ENCODE data around the gene UNC5C. TPM values are rescaled to one million over a fixed set of nuclear protein-coding genes. Genes with fewer than 3 reads are reported as not detected.

UNC5C gene
- total and polyA plus RNA-seq, 2 donors (not counting 1 experiment from before 2014, with no cell fraction given): 2.0 to 11.6 TPM

GRCh38 chr4:95197353-95197752 lies 351.4 kb downstream of the UNC5C start:
- H3K27ac ChIP-seq (ENCODE audit: insufficient read depth, low read length): no peak overlapping the region
- H3K4me2 ChIP-seq (ENCODE audit: extremely low read depth, insufficient read depth, low read length): no peak overlapping the region
- H3K27me3 ChIP-seq (ENCODE audit: control insufficient read depth, insufficient read depth, low read length): no peaks in the 10 kb centered on the region
- H3K4me1 ChIP-seq (ENCODE audit: control insufficient read depth, extremely low read depth, insufficient read depth, low read length): no peaks in the 10 kb centered on the region
- H3K36me3 ChIP-seq (ENCODE audit: control insufficient read depth, insufficient read depth, low read length): no peaks in the 10 kb centered on the region
- no peaks in the 10 kb centered on the region for H3K9me3 ChIP-seq (ENCODE audit: control insufficient read depth, insufficient read depth, low read depth, low read length)
- H3K4me3 ChIP-seq (replicated peaks in 1 of 4; ENCODE audit: control extremely low read depth in 1 of 4, insufficient read depth in 1 of 4, low read depth in 3 of 4, low read length in 4 of 4): no peak overlapping the region
- TF ChIP-seq CTCF (conservative IDR thresholded peaks at IDR 0.05 in 1 of 2, IDR thresholded peaks at IDR 0.05 in 1 of 2; ENCODE audit: low read depth in 1 of 2, low read length in 2 of 2) (no peak), EZH2 (IDR thresholded peaks at IDR 0.05; ENCODE audit: low read length, missing control alignments) (no peak)
- DNase-seq (ENCODE audit: low read depth in 2 of 2): no peak
- no peak overlapping the region for H3K9ac ChIP-seq (ENCODE audit: insufficient read depth, low read length)
- no peak overlapping the region for H2AFZ ChIP-seq (ENCODE audit: low read length)
- no peaks in the 10 kb centered on the region for H3K79me2 ChIP-seq (ENCODE audit: control insufficient read depth, insufficient read depth, low read length)
- no peaks in the 10 kb centered on the region for H4K20me1 ChIP-seq (ENCODE audit: control insufficient read depth, extremely low read depth, insufficient read depth, low read length)

- Histone ChIP-seq H3K36me3 (ENCODE audit: control insufficient read depth, insufficient read depth, low read length) (no peaks in the 10 kb centered on the region), H3K79me2 (ENCODE audit: control insufficient read depth, insufficient read depth, low read length) (no peaks in the 10 kb centered on the region), H3K9ac (ENCODE audit: insufficient read depth, low read length) (no peak overlapping the region), H3K4me2 (ENCODE audit: extremely low read depth, insufficient read depth, low read length) (no peak overlapping the region), H3K4me3 (replicated peaks in 1 of 4; ENCODE audit: control extremely low read depth in 1 of 4, insufficient read depth in 1 of 4, low read depth in 3 of 4, low read length in 4 of 4) (no peak overlapping the region), H3K27me3 (ENCODE audit: control insufficient read depth, insufficient read depth, low read length) (no peaks in the 10 kb centered on the region), H4K20me1 (ENCODE audit: control insufficient read depth, extremely low read depth, insufficient read depth, low read length) (no peaks in the 10 kb centered on the region), H3K27ac (ENCODE audit: insufficient read depth, low read length) (no peak overlapping the region), H3K9me3 (ENCODE audit: control insufficient read depth, insufficient read depth, low read depth, low read length) (no peaks in the 10 kb centered on the region), H3K4me1 (ENCODE audit: control insufficient read depth, extremely low read depth, insufficient read depth, low read length) (no peaks in the 10 kb centered on the region), H2AFZ (ENCODE audit: low read length) (no peak overlapping the region)
- TF ChIP-seq EZH2 (IDR thresholded peaks at IDR 0.05; ENCODE audit: low read length, missing control alignments) (no peak), CTCF (conservative IDR thresholded peaks at IDR 0.05 in 1 of 2, IDR thresholded peaks at IDR 0.05 in 1 of 2; ENCODE audit: low read depth in 1 of 2, low read length in 2 of 2) (no peak)
- no peak for DNase-seq (ENCODE audit: low read depth in 2 of 2)
These were observed 355.2 kb downstream of the UNC5C start for GRCh38 chr4:95193391-95194224.

- Histone ChIP-seq H3K4me1 (ENCODE audit: control insufficient read depth, extremely low read depth, insufficient read depth, low read length) (no peaks in the 10 kb centered on the region), H3K4me3 (replicated peaks in 1 of 4; ENCODE audit: control extremely low read depth in 1 of 4, insufficient read depth in 1 of 4, low read depth in 3 of 4, low read length in 4 of 4) (no peak overlapping the region), H3K4me2 (ENCODE audit: extremely low read depth, insufficient read depth, low read length) (no peak overlapping the region), H2AFZ (ENCODE audit: low read length) (no peak overlapping the region), H3K9me3 (ENCODE audit: control insufficient read depth, insufficient read depth, low read depth, low read length) (no peaks in the 10 kb centered on the region), H3K79me2 (ENCODE audit: control insufficient read depth, insufficient read depth, low read length) (no peaks in the 10 kb centered on the region), H3K36me3 (ENCODE audit: control insufficient read depth, insufficient read depth, low read length) (no peaks in the 10 kb centered on the region), H3K27me3 (ENCODE audit: control insufficient read depth, insufficient read depth, low read length) (no peaks in the 10 kb centered on the region), H4K20me1 (ENCODE audit: control insufficient read depth, extremely low read depth, insufficient read depth, low read length) (no peaks in the 10 kb centered on the region), H3K9ac (ENCODE audit: insufficient read depth, low read length) (no peak overlapping the region), H3K27ac (ENCODE audit: insufficient read depth, low read length) (no peak overlapping the region)
- TF ChIP-seq CTCF (conservative IDR thresholded peaks at IDR 0.05 in 1 of 2, IDR thresholded peaks at IDR 0.05 in 1 of 2; ENCODE audit: low read depth in 1 of 2, low read length in 2 of 2) (no peak), EZH2 (IDR thresholded peaks at IDR 0.05; ENCODE audit: low read length, missing control alignments) (no peak)
- no peak for DNase-seq (ENCODE audit: low read depth in 2 of 2)
These were observed 357.2 kb downstream of the UNC5C start for GRCh38 chr4:95191537-95191936.

Data from fibroblast of lung (primary cell).